ENCODE results near the gene SPANXB1.
"Not testable (repeated sequence)": the region's sequence is repeated elsewhere in the genome, so short reads cannot be mapped to it uniquely, and the experiment has no call there.

SPANXB1 gene, protein sequence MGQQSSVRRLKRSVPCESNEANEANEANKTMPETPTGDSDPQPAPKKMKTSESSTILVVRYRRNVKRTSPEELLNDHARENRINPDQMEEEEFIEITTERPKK

GRCh38 chrX:141002568-141002967 is at the start of gene SPANXB1:
TSS of gene SPANXB1 (plus strand) at chrX:141002594. CDS start at chrX:141002694, 100 bp downstream.
- DNase-seq: not testable (repeated sequence)

GRCh38 chrX:140967036-140967435 is 35.4 kb upstream of the SPANXB1 start:
- no peak for DNase-seq

GRCh38 chrX:140971099-140971795 is 31.1 kb upstream of the SPANXB1 start:
- no peak for DNase-seq

GRCh38 chrX:140975472-140975871 is 26.9 kb upstream of the SPANXB1 start:
- DNase-seq: no peak

DNA sequence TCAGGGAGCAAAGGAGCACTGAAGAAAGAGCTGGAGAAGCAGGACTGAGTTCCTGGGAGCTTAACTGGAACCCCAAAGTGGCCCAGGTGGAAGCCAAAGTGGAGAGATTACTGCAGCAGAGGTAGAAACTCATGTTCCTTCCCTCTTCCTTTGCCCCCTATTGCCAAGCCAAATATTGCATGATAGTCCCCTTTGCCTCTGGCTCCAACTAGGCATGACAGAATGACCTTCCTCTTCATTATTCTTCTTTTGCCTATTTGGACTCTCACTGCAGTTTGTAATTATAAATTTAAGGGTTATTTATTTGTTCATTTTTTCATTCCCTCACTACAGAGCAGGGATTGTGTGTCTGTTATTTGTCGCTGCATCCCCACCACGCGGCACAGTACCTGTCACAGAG is 22.1 kb upstream of the SPANXB1 start:
- DNase-seq: no peak

GRCh38 chrX:140983730-140984129 is 18.7 kb upstream of the SPANXB1 start:
- no peak for DNase-seq

- not testable (repeated sequence) for DNase-seq
Observed at GRCh38 chrX:141005243-141005642, 2.8 kb downstream of the SPANXB1 start.

GRCh38 chrX:141044246-141044645 is 41.9 kb downstream of the SPANXB1 start:
- not testable (repeated sequence) for DNase-seq

GRCh38 chrX:141049878-141050277 is 47.5 kb downstream of the SPANXB1 start:
- not testable (repeated sequence) for DNase-seq

- DNase-seq: not testable (repeated sequence)
Observed at GRCh38 chrX:141052098-141052497, 49.7 kb downstream of the SPANXB1 start.

Data from SHP77 (cell line).